Smooth muscle cell (in vitro differentiated cells): ENCODE measurements around the gene SERPIND1. TPM values are rescaled to one million over a fixed set of nuclear protein-coding genes. Genes with fewer than 3 reads are reported as not detected.
"Not testable (repeated sequence)": the region's sequence is repeated elsewhere in the genome, so short reads cannot be mapped to it uniquely, and the experiment has no call there.

Source experiments
- DNase-seq: peaks from one replicate; lab custom pipeline; 2025; ENCODE audit not compliant: unreplicated experiment; lab: John Stamatoyannopoulos, UW
- H2AFZ ChIP-seq: fragments of 200-600 bp; sonication (generic); 2 replicates; pipeline ENCODE4 v1.6.0; 2016; ENCODE audit warnings: antibody characterized with exemption, low read depth, mild to moderate bottlenecking
- H3F3A ChIP-seq: fragments of 200-600 bp; sonication (generic); 2 replicates; pipeline ENCODE4 v1.6.0; 2017; ENCODE audit warnings: antibody characterized with exemption, low read depth
- H3K27ac ChIP-seq: fragments of 200-600 bp; sonication (generic); 2 replicates; pipeline ENCODE4 v1.5.1; 2016; ENCODE audit warnings: low read depth, mild to moderate bottlenecking
- H3K27me3 ChIP-seq: fragments of 200-600 bp; sonication (generic); 2 replicates; pipeline ENCODE4 v1.6.1; 2016; ENCODE audit warnings: low read depth, mild to moderate bottlenecking
- H3K36me3 ChIP-seq: fragments of 200-600 bp; sonication (generic); 2 replicates; pipeline ENCODE4 v1.5.1; 2016; ENCODE audit warnings: low read depth
- H3K4me1 ChIP-seq: fragments of 200-600 bp; sonication (generic); 2 replicates; pipeline ENCODE4 v1.5.1; 2016; ENCODE audit warnings: low read depth
- H3K4me2 ChIP-seq: fragments of 200-600 bp; sonication (generic); 2 replicates; pipeline ENCODE4 v1.6.0; 2016; ENCODE audit warnings: mild to moderate bottlenecking
- H3K4me3 ChIP-seq: fragments of 200-600 bp; sonication (generic); 2 replicates; pipeline ENCODE4 v1.5.1; 2016; ENCODE audit warnings: mild to moderate bottlenecking
- H3K79me2 ChIP-seq: fragments of 200-600 bp; sonication (generic); 2 replicates; pipeline ENCODE4 v1.6.0; 2016; ENCODE audit warnings: low read depth, mild to moderate bottlenecking
- H3K9ac ChIP-seq: fragments of 200-600 bp; sonication (generic); 2 replicates; pipeline ENCODE4 v1.6.0; 2016; ENCODE audit warnings: low read depth
- H3K9me3 ChIP-seq: fragments of 200-600 bp; sonication (generic); replicated peaks from 2 replicates; pipeline ENCODE4 v1.5.1; 2016; ENCODE audit warnings: low read depth
- H4K20me1 ChIP-seq: fragments of 200-600 bp; sonication (generic); 2 replicates; pipeline ENCODE4 v1.6.0; 2016; ENCODE audit warnings: low read depth
- CTCF ChIP-seq: fragments of 200-600 bp; sonication (generic); IDR thresholded peaks from 2 replicates; pipeline ENCODE4 v1.5.1; 2017; ENCODE audit warnings: borderline replicate concordance, mild to moderate bottlenecking, antibody characterized with exemption; ENCODE audit not compliant: insufficient read depth, poor library complexity, severe bottlenecking
- WGBS: methylation state at CpG from one replicate; pipeline ENCODE4 v1.1.7; 2016; ENCODE audit warnings: low lambda C conversion rate; 5-methylcytosine and 5-hydroxymethylcytosine counted together
- polyA plus RNA-seq: library from polyadenylated mRNA; unstranded; fragments of >200 nt; fragmentation: Nextera tagmentation; extraction: Ambion mirVana; gene quantifications from 2 replicates; pipeline ENCODE4 v1.2.1, GENCODE V29; 2016
- total RNA-seq: library from RNA; depleted of rRNA; stranded (reverse); fragments of >200 nt; gene quantifications from 2 replicates; pipeline ENCODE4 v1.2.3, GENCODE V29; 2014

SERPIND1 gene
- total and polyA plus RNA-seq, 2 experiments from 2014 or later = 0.10 TPM; not detected in 1

GRCh38 chr22:20825624-20826023 is 51.7 kb downstream of the SERPIND1 start:
- TF ChIP-seq CTCF = no peak
- Histone ChIP-seq H3K9ac (no peak overlapping the region), H4K20me1 (no peaks in the 10 kb centered on the region), H3K79me2 (no peaks in the 10 kb centered on the region), H3K4me1 (no peaks in the 10 kb centered on the region), H3K4me2 (no peak overlapping the region), H3F3A (no peaks in the 10 kb centered on the region), H3K36me3 (peaks cover 5% of the 10 kb centered on the region), H3K27ac (no peak overlapping the region), H3K27me3 (no peaks in the 10 kb centered on the region), H2AFZ (no peak overlapping the region), H3K9me3 (no peaks in the 10 kb centered on the region), H3K4me3 (no peak overlapping the region)
- no peak for DNase-seq
- WGBS = 91% methylated on average over 6 of the region's 6 CpGs

- H3K79me2 ChIP-seq, H3F3A ChIP-seq, H3K27ac ChIP-seq, H3K9ac ChIP-seq, H3K4me3 ChIP-seq, H3K4me2 ChIP-seq, H3K36me3 ChIP-seq, H3K9me3 ChIP-seq, H3K4me1 ChIP-seq, DNase-seq, H2AFZ ChIP-seq, H3K27me3 ChIP-seq, H4K20me1 ChIP-seq: not testable (repeated sequence)
- WGBS = 86% methylated on average over 5 of the region's 5 CpGs
Observed at GRCh38 chr22:20826373-20827152, 52.6 kb downstream of the SERPIND1 start.

GRCh38 chr22:20829491-20830134 is 55.7 kb downstream of the SERPIND1 start:
- no peak overlapping the region for H3K9ac ChIP-seq
- no peak overlapping the region for H3K27ac ChIP-seq
- peaks cover 4% of the 10 kb centered on the region for H3K36me3 ChIP-seq
- no peak overlapping the region for H3K4me2 ChIP-seq
- H3K27me3 ChIP-seq = no peaks in the 10 kb centered on the region
- no peak overlapping the region for H2AFZ ChIP-seq
- no peaks in the 10 kb centered on the region for H3F3A ChIP-seq
- H3K4me3 ChIP-seq = no peak overlapping the region
- DNase-seq = no peak
- H4K20me1 ChIP-seq = no peaks in the 10 kb centered on the region
- WGBS = 95% methylated on average over 3 of the region's 3 CpGs
- TF ChIP-seq CTCF = no peak
- no peaks in the 10 kb centered on the region for H3K9me3 ChIP-seq
- H3K4me1 ChIP-seq = no peaks in the 10 kb centered on the region
- no peaks in the 10 kb centered on the region for H3K79me2 ChIP-seq

- no peaks in the 10 kb centered on the region for H3F3A ChIP-seq
- no peak overlapping the region for H3K9ac ChIP-seq
- no peaks in the 10 kb centered on the region for H3K27me3 ChIP-seq
- no peak for DNase-seq
- WGBS = 98% methylated on average over 6 of the region's 6 CpGs
- H3K79me2 ChIP-seq = peaks cover 10% of the 10 kb centered on the region
- H4K20me1 ChIP-seq = peaks cover 5% of the 10 kb centered on the region
- H2AFZ ChIP-seq = no peak overlapping the region
- no peak overlapping the region for H3K27ac ChIP-seq
- H3K36me3 ChIP-seq = peaks cover 4% of the 10 kb centered on the region
- TF ChIP-seq CTCF = no peak
- H3K4me1 ChIP-seq = no peaks in the 10 kb centered on the region
- no peak overlapping the region for H3K4me2 ChIP-seq
- H3K9me3 ChIP-seq = no peaks in the 10 kb centered on the region
- no peak overlapping the region for H3K4me3 ChIP-seq
Observed at GRCh38 chr22:20833225-20833665, 59.3 kb downstream of the SERPIND1 start.
